HCT116 (cell line): ENCODE measurements around the gene AKAP1. TPM values are rescaled to one million over a fixed set of nuclear protein-coding genes. Genes with fewer than 3 reads are reported as not detected.

Experiments used
- ATAC-seq: fragments of 200-7000 bp; cut with Tn5 transposase; 2 replicates; pipeline ENCODE4 v1.9.1; 2020; ENCODE audit warnings: mild to moderate bottlenecking, moderate library complexity
- BruUV-seq: library from RNA; stranded (reverse); fragments of 400-500 nt; replicated peaks from 2 replicates; lab custom pipeline; 2021; lab: Mats Ljungman, UMichigan
- CTCF ChIA-PET: fragments of 300-600 bp; sonication (Branson Sonifier 250); formaldehyde crosslinking; loops from one replicate; lab custom pipeline; 2021; ENCODE audit warnings: antibody characterized with exemption; lab: Charles Lee
- POLR2A ChIA-PET: fragments of 300-600, 350-600 bp; sonication (Branson Sonifier 250); formaldehyde crosslinking; loops from one replicate; lab custom pipeline; 2021; ENCODE audit warnings: antibody characterized with exemption; lab: Charles Lee
- RAD21 ChIA-PET, 2 experiments: fragments of 300-600 bp; sonication (Branson Sonifier 250); formaldehyde crosslinking; loops; one replicate each; lab custom pipeline; 2023; ENCODE audit warnings: low total read pairs in 2 of 2; ENCODE audit not compliant: uncharacterized antibody in 2 of 2, unreplicated experiment in 2 of 2, low non-redundant PET in 1 of 2; lab: Charles Lee
- DNase-seq: peaks from one replicate; pipeline ENCODE4 v3.0.0-alpha.2; 2010; ENCODE audit warnings: low read depth, low spot score
- H2AFZ ChIP-seq: fragments of 200-600 bp; shearing (Covaris generic), sonication (generic); 2 replicates; pipeline ENCODE4 v1.6.1; 2017; ENCODE audit warnings: low read depth, mixed run types, mixed read lengths, antibody characterized with exemption, low read length; ENCODE audit not compliant: poor library complexity, severe bottlenecking
- H3K27ac ChIP-seq: 2 replicates; pipeline ENCODE4 v1.5.1; 2012; ENCODE audit warnings: low read depth, low read length
- H3K27me3 ChIP-seq: fragments of 200-600 bp; sonication (generic); 2 replicates; pipeline ENCODE4 v1.6.1; 2016; ENCODE audit warnings: mixed run types, low read length, mixed read lengths; ENCODE audit not compliant: insufficient read depth
- H3K36me3 ChIP-seq, 2 experiments: fragments of 200-500 bp in 1 of 2; fragments of 200-600 bp in 1 of 2; sonication (Bioruptor generic) in 1 of 2; sonication (generic) in 1 of 2; 2 replicates each; pipeline versions ENCODE4 v1.5.1 to v1.6.1; 2014 to 2016; ENCODE audit warnings: low read length in 2 of 2, inconsistent platforms in 1 of 2, mixed read lengths in 1 of 2, mixed run types in 1 of 2; ENCODE audit not compliant: insufficient read depth in 2 of 2, control insufficient read depth in 1 of 2
- H3K4me1 ChIP-seq, 2 experiments: fragments of 200-600 bp in 1 of 2; sonication (generic) in 1 of 2; 2 replicates each; pipeline versions ENCODE4 v1.5.1 to v1.6.1; 2012 to 2017; ENCODE audit warnings: low read length in 2 of 2, inconsistent platforms in 1 of 2, mild to moderate bottlenecking in 1 of 2, mixed read lengths in 1 of 2, mixed run types in 1 of 2, moderate library complexity in 1 of 2; ENCODE audit not compliant: insufficient read depth in 2 of 2, control insufficient read depth in 1 of 2
- H3K4me2 ChIP-seq: fragments of 200-600 bp; sonication (generic); 2 replicates; pipeline ENCODE4 v1.6.1; 2017; ENCODE audit warnings: mixed run types, low read length, mixed read lengths
- H3K4me3 ChIP-seq, 2 experiments: fragments of 200-600 bp in 1 of 2; sonication (generic) in 1 of 2; replicated peaks in 1 of 2; 2 replicates each; pipeline ENCODE4 v1.5.1; 2011 to 2016; ENCODE audit warnings: low read length in 2 of 2, control low read depth in 1 of 2, low read depth in 1 of 2, mild to moderate bottlenecking in 1 of 2, mixed read lengths in 1 of 2, mixed run types in 1 of 2
- H3K79me2 ChIP-seq: fragments of 200-600 bp; sonication (generic); 2 replicates; pipeline ENCODE4 v1.6.1; 2017; ENCODE audit warnings: mild to moderate bottlenecking, mixed run types, low read length, moderate library complexity, mixed read lengths; ENCODE audit not compliant: insufficient read depth
- H3K9ac ChIP-seq: fragments of 200-600 bp; sonication (generic); 2 replicates; pipeline ENCODE4 v1.6.1; 2016; ENCODE audit warnings: low read length, mixed read lengths
- H3K9me2 ChIP-seq: fragments of 200-600 bp; sonication (generic), shearing (Covaris generic); 2 replicates; pipeline ENCODE4 v1.6.1; 2017; ENCODE audit warnings: mixed run types, mild to moderate bottlenecking, moderate library complexity; ENCODE audit not compliant: insufficient read depth
- H3K9me3 ChIP-seq, 2 experiments: fragments of 200-500 bp in 1 of 2; fragments of 200-600 bp in 1 of 2; sonication (Bioruptor generic) in 1 of 2; sonication (generic) in 1 of 2; 2 replicates each; pipeline ENCODE4 v1.6.1; 2014 to 2017; ENCODE audit warnings: low read length in 2 of 2, mixed read lengths in 2 of 2, inconsistent platforms in 1 of 2, low read depth in 1 of 2, mild to moderate bottlenecking in 1 of 2, mixed run types in 1 of 2, moderate library complexity in 1 of 2; ENCODE audit not compliant: control insufficient read depth in 1 of 2, insufficient read depth in 1 of 2
- H4K20me1 ChIP-seq: fragments of 200-600 bp; sonication (generic), shearing (Covaris generic); 2 replicates; pipeline ENCODE4 v1.6.1; 2017; ENCODE audit warnings: mixed run types, mild to moderate bottlenecking, moderate library complexity; ENCODE audit not compliant: insufficient read depth
- ATF3 ChIP-seq: IDR thresholded peaks from 2 replicates; pipeline ENCODE4 v1.6.1; 2012
- CBX3 ChIP-seq: IDR thresholded peaks from 2 replicates; pipeline ENCODE4 v1.6.1; 2012; ENCODE audit warnings: low read depth
- CEBPB ChIP-seq: IDR thresholded peaks from 2 replicates; pipeline ENCODE4 v1.6.1; 2012; ENCODE audit warnings: low read depth
- ELF1 ChIP-seq: IDR thresholded peaks from 2 replicates; pipeline ENCODE4 v1.6.1; 2012; ENCODE audit warnings: low read depth, borderline replicate concordance
- EZH2 ChIP-seq: fragments of 200-600 bp; sonication (generic); IDR thresholded peaks from 2 replicates; pipeline ENCODE4 v1.6.1; 2017; ENCODE audit warnings: antibody characterized with exemption, mixed run types
- EZH2phosphoT487 ChIP-seq: fragments of 200-600 bp; IDR thresholded peaks from 2 replicates; pipeline ENCODE4 v1.6.1; 2018; ENCODE audit warnings: antibody characterized with exemption, borderline replicate concordance
- FOSL1 ChIP-seq: IDR thresholded peaks from 2 replicates; pipeline ENCODE4 v1.6.1; 2012; ENCODE audit warnings: low read depth
- JUND ChIP-seq: IDR thresholded peaks from 2 replicates; pipeline ENCODE4 v1.6.1; 2012
- MAX ChIP-seq: IDR thresholded peaks from 2 replicates; pipeline ENCODE4 v1.6.1; 2012
- POLR2AphosphoS5 ChIP-seq: IDR thresholded peaks from 2 replicates; pipeline ENCODE4 v1.6.1; 2011; ENCODE audit warnings: mild to moderate bottlenecking, low read depth, low read length, moderate library complexity
- RAD21 ChIP-seq: IDR thresholded peaks from 2 replicates; pipeline ENCODE4 v1.6.1; 2012; ENCODE audit warnings: low read depth, mild to moderate bottlenecking
- SRF ChIP-seq: IDR thresholded peaks from 2 replicates; pipeline ENCODE4 v1.6.1; 2012; ENCODE audit warnings: low read depth
- TCF7L2 ChIP-seq: IDR thresholded peaks from 2 replicates; pipeline ENCODE4 v1.7.0; 2011; ENCODE audit warnings: borderline replicate concordance, inconsistent platforms; ENCODE audit not compliant: insufficient read depth, insufficient read length; ENCODE audit errors: extremely low read depth
- YY1 ChIP-seq: IDR thresholded peaks from 2 replicates; pipeline ENCODE4 v1.6.1; 2011; ENCODE audit warnings: low read length, low read depth, moderate library complexity, mild to moderate bottlenecking; ENCODE audit not compliant: insufficient replicate concordance; ENCODE audit errors: extremely low read depth
- ZBTB33 ChIP-seq: IDR thresholded peaks from 2 replicates; pipeline ENCODE4 v1.6.1; 2011; ENCODE audit warnings: mild to moderate bottlenecking, low read length, moderate library complexity; ENCODE audit not compliant: insufficient replicate concordance; ENCODE audit errors: extremely low read depth
- ZFX ChIP-seq: fragments of 450-650 bp; IDR thresholded peaks from 2 replicates; pipeline ENCODE4 v1.6.1; 2017
- ZNF274 ChIP-seq: fragments of 200-500 bp; sonication (Bioruptor generic); IDR thresholded peaks from 2 replicates; pipeline ENCODE4 v1.6.1; 2014; ENCODE audit warnings: mild to moderate bottlenecking, low read depth, low read length, inconsistent platforms
- intact Hi-C: fragments of 100-400 bp; cut with micrococcal nuclease; formaldehyde crosslinking; loops from 2 replicates; pipeline ENCODE4 v1.10.0; 2022
- total RNA-seq: library from RNA; stranded (reverse); gene quantifications from one replicate; pipeline ENCODE4 v1.2.1, GENCODE V29; 2021; ENCODE audit not compliant: unreplicated experiment
- TF ChIP-seq, protein P1 (sequence below): IDR thresholded peaks from 2 replicates; pipeline ENCODE4 v1.6.1; 2012; ENCODE audit warnings: low read depth

The AKAP1 gene
- total RNA-seq, 1 experiment from 2014 or later, result 51.6 TPM

GRCh38 chr17:57144567-57144966 lies 59.5 kb downstream of the AKAP1 start:
- Histone ChIP-seq H2AFZ (no peak overlapping the region), H4K20me1 (no peaks in the 10 kb centered on the region), H3K79me2 (no peaks in the 10 kb centered on the region), H3K4me2 (no peak overlapping the region), H3K36me3 (no peaks in the 10 kb centered on the region), H3K4me1 (peaks cover 0 to 4% of the 10 kb centered on the region in 2 experiments; a peak in 1 of 4 replicates), H3K9ac (no peak overlapping the region), H3K9me3 (no peaks in the 10 kb centered on the region), H3K27me3 (no peaks in the 10 kb centered on the region), H3K4me3 (no peak overlapping the region), H3K27ac (no peak overlapping the region), H3K9me2 (no peaks in the 10 kb centered on the region)
- POLR2A ChIA-PET, result no interaction called here
- no TSS peak for BruUV-seq
- ATAC-seq (no peak), DNase-seq (no peak)
- intact Hi-C loops, result no loop called here
- RAD21 ChIA-PET, result no interaction called here
- CTCF ChIA-PET, result interaction anchor here (2.2 kb wide), 1 partner anchor 603 kb away, joined by 8 read pairs; no protein-coding TSS in a partner anchor
- TF ChIP-seq RAD21, result no peak
- TF ChIP-seq POLR2AphosphoS5, result no peak
- no peak for TF ChIP-seq JUND
- no peak for TF ChIP-seq ZNF274
- no peak for TF ChIP-seq ZBTB33
- no peak for TF ChIP-seq FOSL1
- TF ChIP-seq SRF, result no peak
- TF ChIP-seq CBX3, result no peak
- TF ChIP-seq ELF1, result no peak
- no peak for TF ChIP-seq ZFX
- TF ChIP-seq EZH2phosphoT487, result no peak
- no peak for TF ChIP-seq YY1
- no peak for TF ChIP-seq CEBPB
- TF ChIP-seq, protein P1, sequence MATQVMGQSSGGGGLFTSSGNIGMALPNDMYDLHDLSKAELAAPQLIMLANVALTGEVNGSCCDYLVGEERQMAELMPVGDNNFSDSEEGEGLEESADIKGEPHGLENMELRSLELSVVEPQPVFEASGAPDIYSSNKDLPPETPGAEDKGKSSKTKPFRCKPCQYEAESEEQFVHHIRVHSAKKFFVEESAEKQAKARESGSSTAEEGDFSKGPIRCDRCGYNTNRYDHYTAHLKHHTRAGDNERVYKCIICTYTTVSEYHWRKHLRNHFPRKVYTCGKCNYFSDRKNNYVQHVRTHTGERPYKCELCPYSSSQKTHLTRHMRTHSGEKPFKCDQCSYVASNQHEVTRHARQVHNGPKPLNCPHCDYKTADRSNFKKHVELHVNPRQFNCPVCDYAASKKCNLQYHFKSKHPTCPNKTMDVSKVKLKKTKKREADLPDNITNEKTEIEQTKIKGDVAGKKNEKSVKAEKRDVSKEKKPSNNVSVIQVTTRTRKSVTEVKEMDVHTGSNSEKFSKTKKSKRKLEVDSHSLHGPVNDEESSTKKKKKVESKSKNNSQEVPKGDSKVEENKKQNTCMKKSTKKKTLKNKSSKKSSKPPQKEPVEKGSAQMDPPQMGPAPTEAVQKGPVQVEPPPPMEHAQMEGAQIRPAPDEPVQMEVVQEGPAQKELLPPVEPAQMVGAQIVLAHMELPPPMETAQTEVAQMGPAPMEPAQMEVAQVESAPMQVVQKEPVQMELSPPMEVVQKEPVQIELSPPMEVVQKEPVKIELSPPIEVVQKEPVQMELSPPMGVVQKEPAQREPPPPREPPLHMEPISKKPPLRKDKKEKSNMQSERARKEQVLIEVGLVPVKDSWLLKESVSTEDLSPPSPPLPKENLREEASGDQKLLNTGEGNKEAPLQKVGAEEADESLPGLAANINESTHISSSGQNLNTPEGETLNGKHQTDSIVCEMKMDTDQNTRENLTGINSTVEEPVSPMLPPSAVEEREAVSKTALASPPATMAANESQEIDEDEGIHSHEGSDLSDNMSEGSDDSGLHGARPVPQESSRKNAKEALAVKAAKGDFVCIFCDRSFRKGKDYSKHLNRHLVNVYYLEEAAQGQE, result no peak
- TF ChIP-seq EZH2, result no peak
- no peak for TF ChIP-seq TCF7L2
- no peak for TF ChIP-seq MAX
- no peak for TF ChIP-seq ATF3
